Jurkat, Clone E6-1 (cell line): Measurements from ENCODE around the gene DOCK11.

Source experiments
- DNase-seq: peaks from one replicate; pipeline ENCODE4 v3.0.0-alpha.2; 2011; ENCODE audit warnings: low read depth, low spot score
- H3K4me3 ChIP-seq: 2 replicates; pipeline ENCODE4 v1.5.1; 2011; ENCODE audit warnings: mild to moderate bottlenecking, low read length, control low read depth, moderate library complexity

Gene DOCK11

GRCh38 chrX:118498351-118498750 is 2.7 kb downstream of the DOCK11 start:
- no peak for DNase-seq
- H3K4me3 ChIP-seq, result no peak overlapping the region

GRCh38 chrX:118498755-118499154 is 3.1 kb downstream of the DOCK11 start:
- no peak overlapping the region for H3K4me3 ChIP-seq
- no peak for DNase-seq

GRCh38 chrX:118499295-118499694 is 3.7 kb downstream of the DOCK11 start:
- no peak overlapping the region for H3K4me3 ChIP-seq
- DNase-seq, result no peak

- no peak overlapping the region for H3K4me3 ChIP-seq
- no peak for DNase-seq
These were observed 6.7 kb downstream of the DOCK11 start for GRCh38 chrX:118502161-118502789.

GRCh38 chrX:118503260-118504041 is 7.8 kb downstream of the DOCK11 start:
- DNase-seq, result no peak
- H3K4me3 ChIP-seq, result no peak overlapping the region

GRCh38 chrX:118504581-118504980 is 9.0 kb downstream of the DOCK11 start:
- H3K4me3 ChIP-seq, result no peak overlapping the region
- no peak for DNase-seq

GRCh38 chrX:118506805-118507480 is 11.3 kb downstream of the DOCK11 start:
- DNase-seq, result no peak
- H3K4me3 ChIP-seq, result no peak overlapping the region

- H3K4me3 ChIP-seq, result no peak overlapping the region
- no peak for DNase-seq
These were observed 12.2 kb downstream of the DOCK11 start for GRCh38 chrX:118507766-118508165.

GRCh38 chrX:118508221-118508620 is 12.6 kb downstream of the DOCK11 start:
- no peak overlapping the region for H3K4me3 ChIP-seq
- no peak for DNase-seq

GRCh38 chrX:118508635-118509034 is 13.0 kb downstream of the DOCK11 start:
- H3K4me3 ChIP-seq, result no peak overlapping the region
- DNase-seq, result no peak

- DNase-seq, result no peak
- no peak overlapping the region for H3K4me3 ChIP-seq
These were observed 14.5 kb downstream of the DOCK11 start for GRCh38 chrX:118510111-118510510.

- no peak for DNase-seq
- H3K4me3 ChIP-seq, result no peak overlapping the region
These were observed 17.7 kb downstream of the DOCK11 start for GRCh38 chrX:118513120-118513898.

GRCh38 chrX:118519411-118520215 is 24.0 kb downstream of the DOCK11 start:
- DNase-seq, result no peak

GRCh38 chrX:118520216-118521206 is 24.9 kb downstream of the DOCK11 start:
- no peak for DNase-seq

More at GRCh38 chrX:118519411-118520215, 24.0 kb downstream of the DOCK11 start:
- no peak overlapping the region for H3K4me3 ChIP-seq

GRCh38 chrX:118521435-118521834 is 25.8 kb downstream of the DOCK11 start:
- H3K4me3 ChIP-seq, result no peak overlapping the region
- DNase-seq, result no peak

More at GRCh38 chrX:118520216-118521206, 24.9 kb downstream of the DOCK11 start:
- no peak overlapping the region for H3K4me3 ChIP-seq

- H3K4me3 ChIP-seq, result no peak overlapping the region
- no peak for DNase-seq
These were observed 26.8 kb downstream of the DOCK11 start for GRCh38 chrX:118522230-118522926.

GRCh38 chrX:118523920-118524319 is 28.3 kb downstream of the DOCK11 start:
- DNase-seq, result no peak

More at GRCh38 chrX:118523920-118524319, 28.3 kb downstream of the DOCK11 start:
- H3K4me3 ChIP-seq, result no peak overlapping the region
